HEK293T (cell line): ENCODE results near the gene GALNT14.

Source experiments
- BHLHE40 ChIP-seq: fragments of 450-650 bp; IDR thresholded peaks from 2 replicates; pipeline ENCODE4 v1.6.1; 2016; ENCODE audit warnings: mild to moderate bottlenecking, moderate library complexity, borderline replicate concordance
- CTBP1 ChIP-seq: fragments of 450-650 bp; IDR thresholded peaks from 2 replicates; pipeline ENCODE4 v1.6.1; 2016; ENCODE audit warnings: borderline replicate concordance
- ELF4 ChIP-seq: fragments of 450-650 bp; IDR thresholded peaks from 2 replicates; pipeline ENCODE4 v1.6.1; 2017; ENCODE audit warnings: antibody characterized with exemption
- FOXA1 ChIP-seq: fragments of 450-650 bp; IDR thresholded peaks from 2 replicates; pipeline ENCODE4 v1.6.1; 2016; ENCODE audit warnings: mild to moderate bottlenecking
- FOXK2 ChIP-seq: fragments of 450-650 bp; IDR thresholded peaks from 2 replicates; pipeline ENCODE4 v1.6.1; 2016; ENCODE audit warnings: mild to moderate bottlenecking
- FOXM1 ChIP-seq: fragments of 450-650 bp; IDR thresholded peaks from 2 replicates; pipeline ENCODE4 v1.6.1; 2017; ENCODE audit warnings: mild to moderate bottlenecking, borderline replicate concordance
- HDGF ChIP-seq: fragments of 450-650 bp; IDR thresholded peaks from 2 replicates; pipeline ENCODE4 v1.6.1; 2017; ENCODE audit warnings: antibody characterized with exemption, borderline replicate concordance
- LEF1 ChIP-seq: fragments of 450-650 bp; IDR thresholded peaks from 2 replicates; pipeline ENCODE4 v1.6.1; 2017; ENCODE audit warnings: mild to moderate bottlenecking, borderline replicate concordance
- NFRKB ChIP-seq: fragments of 450-650 bp; IDR thresholded peaks from 2 replicates; pipeline ENCODE4 v1.6.1; 2016; ENCODE audit warnings: mild to moderate bottlenecking, moderate library complexity
- SP1 ChIP-seq: fragments of 450-650 bp; IDR thresholded peaks from 2 replicates; pipeline ENCODE4 v1.6.1; 2017
- SUZ12 ChIP-seq: fragments of 450-650 bp; IDR thresholded peaks from 2 replicates; pipeline ENCODE4 v1.6.1; 2016; ENCODE audit warnings: mild to moderate bottlenecking
- TARDBP ChIP-seq: fragments of 450-650 bp; IDR thresholded peaks from 2 replicates; pipeline ENCODE4 v1.6.1; 2016
- ZNF384 ChIP-seq: fragments of 450-650 bp; IDR thresholded peaks from 2 replicates; pipeline ENCODE4 v1.6.1; 2016
- TF ChIP-seq, protein P1 (sequence below): fragments of 450-650 bp; IDR thresholded peaks from 2 replicates; pipeline ENCODE4 v1.6.1; 2016

DNA sequence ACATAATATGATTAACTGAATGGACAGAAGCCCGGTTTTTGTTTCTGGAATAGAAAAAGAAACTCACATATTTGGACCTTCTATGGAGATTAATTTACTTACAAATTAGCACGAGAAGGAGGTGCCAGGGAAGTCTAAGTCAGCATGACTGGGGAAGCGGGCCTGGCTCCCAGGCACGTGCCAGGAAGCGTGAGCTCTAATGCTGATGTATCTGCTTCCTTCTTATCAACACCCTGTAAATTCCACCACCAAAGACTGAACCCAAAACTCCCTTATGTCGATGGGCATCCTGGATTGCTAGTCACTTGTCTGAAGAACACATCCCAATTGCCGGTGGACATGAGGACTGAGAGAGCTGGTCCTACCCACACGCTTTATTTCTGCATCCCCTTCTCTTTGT lies 134.5 kb downstream of the GALNT14 start:
- TF ChIP-seq ZNF384 (no peak), SP1 (no peak), FOXK2 (no peak), FOXM1 (no peak), CTBP1 (no peak), SUZ12 (no peak), ELF4 (no peak), BHLHE40 (no peak), HDGF (no peak), TARDBP (no peak), NFRKB (no peak), LEF1 (no peak), FOXA1 (no peak)
- TF ChIP-seq, protein P1, sequence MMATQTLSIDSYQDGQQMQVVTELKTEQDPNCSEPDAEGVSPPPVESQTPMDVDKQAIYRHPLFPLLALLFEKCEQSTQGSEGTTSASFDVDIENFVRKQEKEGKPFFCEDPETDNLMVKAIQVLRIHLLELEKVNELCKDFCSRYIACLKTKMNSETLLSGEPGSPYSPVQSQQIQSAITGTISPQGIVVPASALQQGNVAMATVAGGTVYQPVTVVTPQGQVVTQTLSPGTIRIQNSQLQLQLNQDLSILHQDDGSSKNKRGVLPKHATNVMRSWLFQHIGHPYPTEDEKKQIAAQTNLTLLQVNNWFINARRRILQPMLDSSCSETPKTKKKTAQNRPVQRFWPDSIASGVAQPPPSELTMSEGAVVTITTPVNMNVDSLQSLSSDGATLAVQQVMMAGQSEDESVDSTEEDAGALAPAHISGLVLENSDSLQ: no peak
